ENCODE results near the gene KCNMB2.
"Not testable (repeated sequence)": the region's sequence is repeated elsewhere in the genome, so short reads cannot be mapped to it uniquely, and the experiment has no call there.

The KCNMB2 gene

GRCh38 chr3:178508443-178508825 lies 27.8 kb upstream of the KCNMB2 start:
- no peak for TF ChIP-seq CTCF (IDR thresholded peaks at IDR 0.05; ENCODE audit: unreplicated experiment in 3 of 3)
- no peak overlapping the region for H3K4me3 Mint-ChIP-seq
- peaks cover 24% of the 10 kb centered on the region for H3K4me1 Mint-ChIP-seq
- H3K27me3 Mint-ChIP-seq (ENCODE audit: low read depth), result no peaks in the 10 kb centered on the region
- no peaks in the 10 kb centered on the region for H3K36me3 Mint-ChIP-seq (ENCODE audit: low read depth)
- peak overlapping the region in 2 of 3 experiments; percentile 6 to 40 for H3K27ac Mint-ChIP-seq
- H3K9me3 Mint-ChIP-seq, result no peaks in the 10 kb centered on the region

- Mint-ChIP-seq H3K4me1 (peaks cover 40% of the 10 kb centered on the region), H3K4me3 (no peak overlapping the region), H3K36me3 (ENCODE audit: low read depth) (no peaks in the 10 kb centered on the region), H3K27me3 (ENCODE audit: low read depth) (no peaks in the 10 kb centered on the region), H3K27ac (no peak overlapping the region), H3K9me3 (no peaks in the 10 kb centered on the region)
- TF ChIP-seq CTCF (IDR thresholded peaks at IDR 0.05; ENCODE audit: unreplicated experiment in 3 of 3), result no peak
Measured at GRCh38 chr3:178510496-178510895, 25.7 kb upstream of the KCNMB2 start.

- H3K27ac Mint-ChIP-seq, result peak overlapping the region; percentile 19 to 96 (median 92)
- no peaks in the 10 kb centered on the region for H3K27me3 Mint-ChIP-seq (ENCODE audit: low read depth)
- H3K36me3 Mint-ChIP-seq (ENCODE audit: low read depth), result no peaks in the 10 kb centered on the region
- H3K9me3 Mint-ChIP-seq, result no peaks in the 10 kb centered on the region
- no peak overlapping the region for H3K4me3 Mint-ChIP-seq
- H3K4me1 Mint-ChIP-seq, result peaks cover 44% of the 10 kb centered on the region
- no peak for TF ChIP-seq CTCF (IDR thresholded peaks at IDR 0.05; ENCODE audit: unreplicated experiment in 3 of 3)
Measured at GRCh38 chr3:178512647-178513046, 23.6 kb upstream of the KCNMB2 start.

- H3K4me3 Mint-ChIP-seq, result peak overlapping the region in 2 of 3 experiments; percentile 19 to 50
- no peaks in the 10 kb centered on the region for H3K9me3 Mint-ChIP-seq
- no peak for TF ChIP-seq CTCF (IDR thresholded peaks at IDR 0.05; ENCODE audit: unreplicated experiment in 3 of 3)
- peak overlapping the region; percentile 92 to 96 (median 94) for H3K27ac Mint-ChIP-seq
- H3K4me1 Mint-ChIP-seq, result peaks cover 36% of the 10 kb centered on the region
- no peaks in the 10 kb centered on the region for H3K27me3 Mint-ChIP-seq (ENCODE audit: low read depth)
- H3K36me3 Mint-ChIP-seq (ENCODE audit: low read depth), result no peaks in the 10 kb centered on the region
Measured at GRCh38 chr3:178513546-178514380, 22.5 kb upstream of the KCNMB2 start.

GRCh38 chr3:178514401-178514800 lies 21.8 kb upstream of the KCNMB2 start:
- TF ChIP-seq CTCF (IDR thresholded peaks at IDR 0.05; ENCODE audit: unreplicated experiment in 3 of 3), result no peak
- Mint-ChIP-seq H3K36me3 (ENCODE audit: low read depth) (no peaks in the 10 kb centered on the region), H3K27me3 (ENCODE audit: low read depth) (no peaks in the 10 kb centered on the region), H3K4me3 (no peak overlapping the region), H3K27ac (peak overlapping the region; percentile 16 to 96 (median 92)), H3K4me1 (peaks cover 36% of the 10 kb centered on the region), H3K9me3 (no peaks in the 10 kb centered on the region)

- H3K4me1 Mint-ChIP-seq, result peaks cover 36% of the 10 kb centered on the region
- H3K4me3 Mint-ChIP-seq; H3K27me3 Mint-ChIP-seq (ENCODE audit: low read depth); H3K36me3 Mint-ChIP-seq (ENCODE audit: low read depth); H3K9me3 Mint-ChIP-seq: not testable (repeated sequence)
- peak overlapping the region; percentile 45 to 96 (median 92) for H3K27ac Mint-ChIP-seq
Measured at GRCh38 chr3:178515076-178515744, 21.0 kb upstream of the KCNMB2 start.
